PC-3 (cell line): ENCODE measurements around the gene PCBD1. TPM values are rescaled to one million over a fixed set of nuclear protein-coding genes. Genes with fewer than 3 reads are reported as not detected.

Source experiments
- ATAC-seq: fragments of 200-7000 bp; cut with Tn5 transposase; 2 replicates; pipeline ENCODE4 v1.9.1; 2020; ENCODE audit warnings: mild to moderate bottlenecking, moderate library complexity
- BruUV-seq: library from RNA; stranded (reverse); fragments of 400-500 nt; replicated peaks from 2 replicates; lab custom pipeline; 2021; lab: Mats Ljungman, UMichigan
- CTCF ChIA-PET: fragments of 300-600 bp; sonication (Branson Sonifier 250); formaldehyde crosslinking; loops from one replicate; lab custom pipeline; 2022; ENCODE audit warnings: antibody characterized with exemption; lab: Charles Lee
- POLR2A ChIA-PET: fragments of 300-600 bp; sonication (Branson Sonifier 250); formaldehyde crosslinking; loops from one replicate; lab custom pipeline; 2022; ENCODE audit warnings: antibody characterized with exemption; ENCODE audit not compliant: unreplicated experiment; lab: Charles Lee
- DNase-seq: peaks from one replicate; pipeline ENCODE4 v3.0.0-alpha.2; 2015
- H2AFZ ChIP-seq: fragments of 300-600 bp; sonication (generic); 2 replicates; pipeline ENCODE4 v1.6.0; 2016; ENCODE audit warnings: antibody characterized with exemption, low read length
- H3F3A ChIP-seq: fragments of 300-600 bp; sonication (generic); one replicate; pipeline ENCODE4 v1.6.0; 2017; ENCODE audit warnings: antibody characterized with exemption, low read length, control low read depth, mild to moderate bottlenecking; ENCODE audit not compliant: unreplicated experiment
- H3K27ac ChIP-seq: fragments of 300-600 bp; sonication (generic); 2 replicates; pipeline ENCODE4 v1.5.1; 2016; ENCODE audit warnings: mild to moderate bottlenecking, low read length
- H3K27me3 ChIP-seq: fragments of 300-600 bp; sonication (generic); 2 replicates; pipeline ENCODE4 v1.6.1; 2016; ENCODE audit warnings: low read length, mixed read lengths
- H3K36me3 ChIP-seq: fragments of 300-600 bp; sonication (generic); 2 replicates; pipeline ENCODE4 v1.6.1; 2016; ENCODE audit warnings: low read depth, mixed run types, low read length, mixed read lengths
- H3K4me1 ChIP-seq: fragments of 300-600 bp; sonication (generic); 2 replicates; pipeline ENCODE4 v1.5.1; 2016; ENCODE audit warnings: low read length; ENCODE audit not compliant: insufficient read depth
- H3K4me2 ChIP-seq: fragments of 300-600 bp; sonication (generic); 2 replicates; pipeline ENCODE4 v1.6.0; 2016; ENCODE audit warnings: low read length
- H3K4me3 ChIP-seq: fragments of 300-600 bp; sonication (generic); 2 replicates; pipeline ENCODE4 v1.5.1; 2016; ENCODE audit warnings: mild to moderate bottlenecking, low read length, mixed read lengths
- H3K79me2 ChIP-seq: fragments of 300-600 bp; sonication (generic); 2 replicates; pipeline ENCODE4 v1.6.1; 2017; ENCODE audit warnings: low read length, mixed read lengths
- H3K9ac ChIP-seq: fragments of 300-600 bp; sonication (generic); 2 replicates; pipeline ENCODE4 v1.6.0; 2016; ENCODE audit warnings: mild to moderate bottlenecking, low read length
- H3K9me2 ChIP-seq: fragments of 300-600 bp; sonication (generic); replicated peaks from 2 replicates; pipeline ENCODE4 v1.6.1; 2016; ENCODE audit warnings: mixed run types, low read length, mixed read lengths
- H3K9me3 ChIP-seq: fragments of 300-600 bp; sonication (generic); 2 replicates; pipeline ENCODE4 v1.6.1; 2016; ENCODE audit warnings: low read length, mixed read lengths
- H4K20me1 ChIP-seq: fragments of 300-600 bp; sonication (generic); 2 replicates; pipeline ENCODE4 v1.6.1; 2016; ENCODE audit warnings: low read length, mixed read lengths
- CTCF ChIP-seq: fragments of 300-600 bp; sonication (generic); conservative IDR thresholded peaks from 2 replicates; pipeline ENCODE4 v1.5.1; 2017; ENCODE audit warnings: antibody characterized with exemption, low read depth, mild to moderate bottlenecking, low read length
- EZH2 ChIP-seq: fragments of 300-600 bp; sonication (generic); IDR thresholded peaks from one replicate; pipeline ENCODE4 v1.6.1; 2017; ENCODE audit warnings: antibody characterized with exemption, mild to moderate bottlenecking, low read length; ENCODE audit not compliant: unreplicated experiment
- EZH2phosphoT487 ChIP-seq: fragments of 300-600 bp; sonication (generic); IDR thresholded peaks from 2 replicates; pipeline ENCODE4 v1.6.1; 2018; ENCODE audit warnings: mild to moderate bottlenecking, antibody characterized with exemption, low read length, borderline replicate concordance
- intact Hi-C: fragments of 100-400 bp; cut with micrococcal nuclease; formaldehyde crosslinking; loops from 2 replicates; pipeline ENCODE4 v1.9.0; 2023
- total RNA-seq: library from RNA; depleted of rRNA; stranded (reverse); fragments of >200 nt; gene quantifications from 2 replicates; pipeline ENCODE4 v1.2.3, GENCODE V29; 2014

The PCBD1 gene
- total RNA-seq, 1 experiment from 2014 or later: 283 TPM

- ChIA-PET CTCF (no interaction called here), POLR2A (no interaction called here)
- no TSS peak for BruUV-seq
- intact Hi-C loops: no loop called here
- TF ChIP-seq EZH2phosphoT487 (no peak), CTCF (no peak)
- ATAC-seq (no peak), DNase-seq (no peak)
- Histone ChIP-seq H3F3A (no peaks in the 10 kb centered on the region), H3K79me2 (no peaks in the 10 kb centered on the region), H3K9me3 (no peaks in the 10 kb centered on the region), H3K4me3 (no peak overlapping the region), H3K9me2 (no peaks in the 10 kb centered on the region), H3K4me1 (peaks cover 11% of the 10 kb centered on the region), H3K9ac (no peak overlapping the region), H3K27ac (no peak overlapping the region), H3K36me3 (no peaks in the 10 kb centered on the region), H2AFZ (no peak overlapping the region), H3K27me3 (peaks cover 8% of the 10 kb centered on the region), H3K4me2 (no peak overlapping the region), H4K20me1 (no peaks in the 10 kb centered on the region)
Observed at GRCh38 chr10:70918851-70919530, 30.6 kb upstream of the PCBD1 start.

DNA sequence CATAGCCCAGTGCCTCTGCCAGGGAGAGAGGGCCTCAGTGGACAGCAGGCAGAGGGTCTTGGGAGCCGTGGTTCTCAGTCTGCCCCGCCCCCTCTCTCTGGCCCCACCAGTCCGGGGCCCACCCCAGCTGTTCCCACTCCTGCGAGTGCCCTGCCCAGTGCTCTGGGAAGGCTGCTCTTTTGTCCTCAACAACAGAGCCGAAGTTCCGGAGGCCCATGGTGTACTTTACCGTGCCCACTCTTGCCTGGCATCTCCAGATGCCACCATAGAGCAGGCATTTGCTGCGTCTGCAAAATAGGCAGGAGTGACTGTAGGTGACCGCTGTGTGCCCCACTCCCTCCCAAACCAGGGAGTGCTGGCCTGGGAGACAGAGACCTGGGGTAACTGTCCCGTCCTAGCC, 29.3 kb upstream of the PCBD1 start:
- H3F3A ChIP-seq: no peaks in the 10 kb centered on the region
- H3K79me2 ChIP-seq: no peaks in the 10 kb centered on the region
- ChIA-PET POLR2A (no interaction called here), CTCF (interaction anchor here (1.1 kb wide), 1 partner anchor 15 kb away, joined by 4 read pairs; no protein-coding TSS in a partner anchor)
- intact Hi-C loops: no loop called here
- peaks cover 5% of the 10 kb centered on the region; the same call in 1 of the 2 replicates for H3K4me1 ChIP-seq
- no TSS peak for BruUV-seq
- no peak overlapping the region for H3K9ac ChIP-seq
- no peaks in the 10 kb centered on the region for H4K20me1 ChIP-seq
- no peak overlapping the region for H3K4me3 ChIP-seq
- DNase-seq (no peak), ATAC-seq (no peak)
- TF ChIP-seq EZH2phosphoT487: no peak
- no peak for TF ChIP-seq EZH2
- no peak for TF ChIP-seq CTCF
- no peaks in the 10 kb centered on the region for H3K9me2 ChIP-seq
- no peak overlapping the region for H3K4me2 ChIP-seq
- no peak overlapping the region for H3K27ac ChIP-seq
- no peak overlapping the region for H2AFZ ChIP-seq
- H3K27me3 ChIP-seq: peaks cover 15% of the 10 kb centered on the region
- no peaks in the 10 kb centered on the region for H3K36me3 ChIP-seq
- no peaks in the 10 kb centered on the region for H3K9me3 ChIP-seq

DNA sequence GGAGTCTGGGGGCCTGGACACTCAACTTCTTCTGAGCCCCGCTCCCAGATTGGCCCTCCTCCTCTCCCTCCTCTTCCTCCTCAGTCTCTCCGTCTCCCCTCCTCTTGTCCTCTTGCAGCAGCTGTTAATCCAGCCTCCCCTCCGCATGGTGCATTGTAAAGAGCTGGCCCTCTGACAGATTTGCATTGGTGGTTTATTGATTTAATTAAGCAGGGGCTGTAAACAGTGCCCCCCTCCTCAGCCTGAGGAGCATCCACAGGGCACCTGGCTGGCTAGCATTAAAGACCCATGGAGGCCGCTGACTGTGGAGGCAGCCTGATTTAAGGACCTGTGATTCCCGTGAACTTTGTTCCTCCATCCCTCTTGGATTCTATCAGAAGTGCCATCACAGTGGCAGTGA, 28.9 kb upstream of the PCBD1 start:
- Histone ChIP-seq H3K9me2 (no peaks in the 10 kb centered on the region), H3K4me1 (peaks cover 5% of the 10 kb centered on the region; the same call in 1 of the 2 replicates), H3K9ac (no peak overlapping the region), H3K4me3 (no peak overlapping the region), H4K20me1 (no peaks in the 10 kb centered on the region), H3K27me3 (peaks cover 17% of the 10 kb centered on the region), H3K4me2 (no peak overlapping the region), H2AFZ (no peak overlapping the region), H3K36me3 (no peaks in the 10 kb centered on the region), H3K27ac (no peak overlapping the region), H3F3A (no peaks in the 10 kb centered on the region), H3K9me3 (no peaks in the 10 kb centered on the region), H3K79me2 (no peaks in the 10 kb centered on the region)
- DNase-seq (no peak), ATAC-seq (no peak)
- TF ChIP-seq EZH2phosphoT487 (no peak), CTCF (no peak), EZH2 (no peak)
- POLR2A ChIA-PET: no interaction called here
- CTCF ChIA-PET: interaction anchor here (1.1 kb wide), 1 partner anchor 14 kb away, joined by 4 read pairs; no protein-coding TSS in a partner anchor
- intact Hi-C loops: no loop called here
- no TSS peak for BruUV-seq
